IMR-90 (cell line): ENCODE results near the gene NR2F1. TPM values are rescaled to one million over a fixed set of nuclear protein-coding genes. Genes with fewer than 3 reads are reported as not detected.
A peak's percentile ranks its signal among the peaks of the same experiment; 100 is the strongest.

ENCODE experiments used
- ATAC-seq: fragments of 200-7000 bp; cut with Tn5 transposase; 2 replicates; pipeline ENCODE4 v1.9.1; 2020; ENCODE audit warnings: low read depth, mild to moderate bottlenecking, moderate library complexity
- BruUV-seq: library from RNA; stranded (reverse); fragments of 400-500 nt; replicated peaks from 2 replicates; lab custom pipeline; 2021; lab: Mats Ljungman, UMichigan
- CTCF ChIA-PET: fragments of 300-600 bp; formaldehyde crosslinking; extraction: SDS; loops from one replicate; lab custom pipeline; 2021; ENCODE audit warnings: antibody characterized with exemption; lab: Yijun Ruan, JAX
- POLR2A ChIA-PET: fragments of 300-600 bp; sonication (Branson Sonifier 250); formaldehyde crosslinking; loops from one replicate; lab custom pipeline; 2022; ENCODE audit warnings: antibody characterized with exemption; ENCODE audit not compliant: unreplicated experiment; lab: Charles Lee
- DNase-seq: peaks from one replicate; pipeline ENCODE4 v3.0.0; 2013
- H2AFZ ChIP-seq: replicated peaks from 2 replicates; pipeline ENCODE3; 2013; ENCODE audit warnings: low read length, mild to moderate bottlenecking; ENCODE audit not compliant: poor library complexity
- H2AK5ac ChIP-seq: 2 replicates; pipeline ENCODE4 v1.6.1; 2013; ENCODE audit warnings: low read depth, low read length, inconsistent platforms
- H2AK9ac ChIP-seq: replicated peaks from 2 replicates; pipeline ENCODE3; 2013; ENCODE audit warnings: mild to moderate bottlenecking, low read depth, low read length, moderate library complexity; ENCODE audit not compliant: poor library complexity
- H2BK120ac ChIP-seq: 2 replicates; pipeline ENCODE4 v1.6.1; 2013; ENCODE audit warnings: low read depth, low read length, inconsistent platforms
- H2BK15ac ChIP-seq: 3 replicates; pipeline ENCODE4 v1.6.1; 2013; ENCODE audit warnings: low read depth, low read length, inconsistent platforms
- H2BK20ac ChIP-seq: 2 replicates; pipeline ENCODE4 v1.6.1; 2013; ENCODE audit warnings: low read depth, mild to moderate bottlenecking, inconsistent platforms, low read length, moderate library complexity
- H2BK5ac ChIP-seq: 2 replicates; pipeline ENCODE4 v1.6.1; 2013; ENCODE audit warnings: mild to moderate bottlenecking, low read depth, low read length, inconsistent platforms; ENCODE audit not compliant: poor library complexity, severe bottlenecking
- H3K14ac ChIP-seq: replicated peaks from 2 replicates; pipeline ENCODE4 v1.6.1; 2013; ENCODE audit warnings: low read depth, low read length, inconsistent platforms
- H3K18ac ChIP-seq: 2 replicates; pipeline ENCODE4 v1.6.1; 2013; ENCODE audit warnings: low read depth, low read length, control low read depth
- H3K23ac ChIP-seq: 2 replicates; pipeline ENCODE4 v1.6.1; 2013; ENCODE audit warnings: low read depth, low read length, inconsistent platforms
- H3K27ac ChIP-seq: 2 replicates; pipeline ENCODE4 v1.5.1; 2013; ENCODE audit warnings: mild to moderate bottlenecking, control low read depth, low read length; ENCODE audit not compliant: insufficient read depth
- H3K27me3 ChIP-seq: 2 replicates; pipeline ENCODE4 v1.6.1; 2013; ENCODE audit warnings: low read length; ENCODE audit not compliant: control insufficient read depth, insufficient read depth
- H3K36me3 ChIP-seq: 2 replicates; pipeline ENCODE4 v1.6.1; 2013; ENCODE audit warnings: low read length, mixed read lengths; ENCODE audit not compliant: control insufficient read depth, insufficient read depth
- H3K4ac ChIP-seq: 2 replicates; pipeline ENCODE4 v1.6.1; 2013; ENCODE audit warnings: low read depth, low read length, inconsistent platforms
- H3K4me1 ChIP-seq: 2 replicates; pipeline ENCODE4 v1.6.1; 2013; ENCODE audit warnings: low read length, mixed read lengths; ENCODE audit not compliant: control insufficient read depth, insufficient read depth
- H3K4me2 ChIP-seq: 2 replicates; pipeline ENCODE4 v1.6.1; 2013; ENCODE audit warnings: low read depth, mild to moderate bottlenecking, control low read depth, low read length, moderate library complexity
- H3K4me3 ChIP-seq: 2 replicates; pipeline ENCODE4 v1.5.1; 2013; ENCODE audit warnings: low read depth, mild to moderate bottlenecking, control low read depth, low read length, moderate library complexity; ENCODE audit not compliant: insufficient read depth
- H3K56ac ChIP-seq: 2 replicates; pipeline ENCODE4 v1.6.1; 2013; ENCODE audit warnings: low read length, inconsistent platforms; ENCODE audit not compliant: insufficient read depth; ENCODE audit errors: extremely low read depth
- H3K79me1 ChIP-seq, 2 experiments: 2 replicates each; pipeline ENCODE4 v1.6.1; 2013; ENCODE audit warnings: low read length in 2 of 2, inconsistent platforms in 1 of 2, low read depth in 1 of 2
- H3K9ac ChIP-seq: 2 replicates; pipeline ENCODE4 v1.6.1; 2013; ENCODE audit warnings: low read depth, low read length, control low read depth
- H3K9me1 ChIP-seq: 2 replicates; pipeline ENCODE4 v1.6.1; 2013; ENCODE audit warnings: low read length, inconsistent platforms; ENCODE audit not compliant: insufficient read depth
- H3K9me3 ChIP-seq: 2 replicates; pipeline ENCODE4 v1.6.1; 2013; ENCODE audit warnings: low read length; ENCODE audit not compliant: control insufficient read depth, insufficient read depth
- H4K20me1 ChIP-seq: 2 replicates; pipeline ENCODE4 v1.6.1; 2013; ENCODE audit warnings: low read length, inconsistent platforms; ENCODE audit not compliant: insufficient read depth
- H4K5ac ChIP-seq: 2 replicates; pipeline ENCODE4 v1.6.1; 2013; ENCODE audit warnings: mild to moderate bottlenecking, low read depth, low read length, control low read depth
- H4K8ac ChIP-seq, 2 experiments: 2 replicates each; pipeline ENCODE4 v1.6.1; 2013; ENCODE audit warnings: low read depth in 2 of 2, low read length in 2 of 2, control low read depth in 1 of 2, inconsistent platforms in 1 of 2
- H4K91ac ChIP-seq: 2 replicates; pipeline ENCODE4 v1.6.1; 2013; ENCODE audit warnings: low read depth, low read length, inconsistent platforms; ENCODE audit not compliant: insufficient read depth
- NFE2L2 ChIP-seq: fragments of 150-350 bp; IDR thresholded peaks from 2 replicates; pipeline ENCODE4 v1.6.1; 2016; ENCODE audit warnings: low read depth, mild to moderate bottlenecking, low read length
- POLR2A ChIP-seq: IDR thresholded peaks from 2 replicates; pipeline ENCODE4 v1.6.1; 2012; ENCODE audit warnings: mild to moderate bottlenecking, low read depth, low read length
- WGBS, 2 experiments: methylation state at CpG; one replicate each; pipeline versions ENCODE4 v1.1.5 to v1.1.7; 2013; ENCODE audit warnings: missing lambda C conversion rate in 2 of 2; ENCODE audit not compliant: insufficient read length in 1 of 2; ENCODE audit errors: extremely low coverage in 2 of 2; 5-methylcytosine and 5-hydroxymethylcytosine counted together
- dilution Hi-C: fragments of 300-500 bp; cut with HindIII; formaldehyde crosslinking; loops from one replicate; pipeline ENCODE4 v1.14.3; 2018; ENCODE audit warnings: low sequenced_read_pairs; ENCODE audit not compliant: unreplicated experiment
- in situ Hi-C: fragments of 300-500 bp; cut with MboI; formaldehyde crosslinking; loops from 3 replicates; pipeline ENCODE4 v1.14.3; 2019; ENCODE audit warnings: low sequenced_read_pairs, inconsistent platforms, mixed read lengths
- intact Hi-C: fragments of 100-400 bp; cut with micrococcal nuclease; formaldehyde crosslinking; loops from 2 replicates; pipeline ENCODE4 v1.10.0; 2022
- polyA plus RNA-seq, 3 experiments: library from polyadenylated mRNA; depleted of rRNA; stranded (reverse); fragments of >200 nt; gene quantifications; 2 replicates each; pipeline ENCODE4 v1.2.3, GENCODE V29; 2012; ENCODE audit warnings: low replicate concordance in 1 of 3
- total RNA-seq: library from RNA; depleted of rRNA; stranded (reverse); fragments of >200 nt; gene quantifications from 2 replicates; pipeline ENCODE4 v1.2.3, GENCODE V29; 2012

NR2F1 gene
- total and polyA plus RNA-seq, 2 of the 4 experiments (the other 2 are of a cell fraction) = 19.0 to 160 TPM

DNA sequence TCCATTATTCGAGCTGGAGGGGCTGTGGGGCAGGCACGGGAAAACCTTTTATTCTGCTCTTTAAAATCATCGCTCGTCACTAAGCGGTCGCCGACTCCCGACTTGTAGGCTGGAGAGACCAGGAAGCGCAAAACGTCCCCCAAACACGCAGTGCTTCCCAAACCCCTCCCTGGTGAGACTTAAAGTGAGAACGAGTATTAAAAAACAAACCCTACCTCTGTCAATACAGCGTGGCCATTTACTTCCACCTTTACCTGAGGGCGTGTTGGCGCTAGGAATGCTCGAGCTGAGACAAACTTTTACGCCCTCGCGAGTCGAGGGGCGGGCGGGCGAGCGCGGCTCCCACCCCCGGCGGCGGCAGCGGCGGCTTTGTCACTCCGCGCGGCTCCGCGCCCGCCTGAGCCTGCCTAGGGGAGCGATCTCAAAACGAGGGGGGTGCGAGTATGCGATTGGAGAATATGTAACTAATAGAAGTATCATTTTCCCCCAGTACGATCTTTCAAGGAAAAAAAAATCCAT lies 2.0 kb upstream of the NR2F1 start, which contains the start of gene NR2F1-AS1:
TSS of gene NR2F1-AS1 (minus strand) at position 293 of the 519 bp plus-strand sequence.
- H2AK5ac ChIP-seq = peak within 1 kb of the TSS; percentile 92
- peak within 1 kb of the TSS; percentile 83 for H3K4me2 ChIP-seq
- peak within 1 kb of the TSS; percentile 96 for H3K18ac ChIP-seq
- peak within 1 kb of the TSS; percentile 95 for H3K14ac ChIP-seq
- H3K79me1 ChIP-seq = peaks cover 13 to 32% of the 10 kb centered on the region in 2 experiments
- H3K9ac ChIP-seq = peak within 1 kb of the TSS; percentile 93
- peak within 1 kb of the TSS; percentile 91 for H2AFZ ChIP-seq
- ChIA-PET POLR2A (no interaction called here), CTCF (no interaction called here)
- H3K23ac ChIP-seq = peak within 1 kb of the TSS; percentile 99
- H3K4me3 ChIP-seq = peak within 1 kb of the TSS; percentile 81
- H3K27ac ChIP-seq = peak within 1 kb of the TSS; percentile 96
- WGBS, 2 experiments = no CpG with 5 or more reads among the region's 41 CpGs
- H4K8ac ChIP-seq = peak within 1 kb of the TSS; percentile 79 to 100
- no peaks in the 10 kb centered on the region for H3K27me3 ChIP-seq
- H3K56ac ChIP-seq = peak within 1 kb of the TSS; percentile 95
- H3K9me1 ChIP-seq = no peaks in the 10 kb centered on the region
- peak within 1 kb of the TSS; percentile 98 for H4K91ac ChIP-seq
- in situ Hi-C loops (loop anchor here (10.0 to 25.0 kb wide), 4 partner anchors 334 to 1269 kb away; no protein-coding TSS in a partner anchor), intact Hi-C loops (loop anchor here (1.0 to 10.0 kb wide), 8 partner anchors 394 to 1272 kb away; no protein-coding TSS in a partner anchor), dilution Hi-C loops (no loop called here)
- ATAC-seq (peak; percentile 3), DNase-seq (peak; percentile 63)
- peaks cover 6% of the 10 kb centered on the region for H3K4me1 ChIP-seq
- no peaks in the 10 kb centered on the region for H3K9me3 ChIP-seq
- peaks cover 5% of the 10 kb centered on the region for H3K36me3 ChIP-seq
- H3K4ac ChIP-seq = peak within 1 kb of the TSS; percentile 98
- BruUV-seq = no TSS peak
- H2AK9ac ChIP-seq = peak within 1 kb of the TSS; percentile 93
- H4K20me1 ChIP-seq = no peaks in the 10 kb centered on the region
- peak within 1 kb of the TSS; percentile 84 for H2BK20ac ChIP-seq
- H4K5ac ChIP-seq = peak within 1 kb of the TSS; percentile 67
- peak within 1 kb of the TSS; percentile 86; the same call in 2 of the 3 replicates for H2BK15ac ChIP-seq
- H2BK5ac ChIP-seq = peak within 1 kb of the TSS; percentile 98
- TF ChIP-seq NFE2L2 (no peak), POLR2A (peak; percentile 55)
- peak within 1 kb of the TSS; percentile 94 for H2BK120ac ChIP-seq
